ENCODE measurements around the gene KIAA1328. TPM values are rescaled to one million over a fixed set of nuclear protein-coding genes. Genes with fewer than 3 reads are reported as not detected.

The KIAA1328 gene
- polyA plus RNA-seq, 1 donor (not counting 4 experiments of a cell fraction or from before 2014, with no cell fraction given): 5.5 TPM

DNA sequence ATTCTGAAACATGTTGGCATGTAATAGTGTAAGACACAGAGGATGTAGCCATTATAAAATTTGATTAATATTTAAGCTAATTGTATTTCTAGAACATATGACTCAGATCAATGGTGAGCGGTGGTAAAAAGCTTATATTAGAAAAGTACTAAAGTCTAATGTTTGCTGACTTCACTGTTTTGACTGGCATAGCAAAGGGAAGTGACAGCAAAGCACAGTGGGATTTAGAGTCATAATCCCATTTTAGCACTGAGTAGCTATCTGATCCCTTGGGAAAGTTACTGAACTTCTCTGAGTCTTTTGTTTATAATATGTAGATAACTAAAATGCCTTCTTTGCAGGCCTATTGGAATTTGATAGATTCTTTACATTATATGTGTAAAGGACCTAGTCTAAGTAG lies 60.4 kb downstream of the KIAA1328 start:
- no peaks in the 10 kb centered on the region for H3K9me1 ChIP-seq (ENCODE audit: control insufficient read depth, extremely low read depth, insufficient read depth, low read length)
- H3K4me2 ChIP-seq (ENCODE audit: control insufficient read depth, extremely low read depth, insufficient read depth, low read depth, low read length): no peak overlapping the region
- dilution Hi-C loops (cut with MboI; ENCODE audit: extremely low pct_ligation_motif_present, low sequenced_read_pairs): no loop called here
- H3K36me3 ChIP-seq (ENCODE audit: control insufficient read depth in 2 of 2, extremely low read depth in 1 of 2, insufficient read depth in 2 of 2, low read length in 2 of 2): no peaks in the 10 kb centered on the region
- H3K9ac ChIP-seq (ENCODE audit: control insufficient read depth, extremely low read depth, insufficient read depth, low read length): no peak overlapping the region
- no peaks in the 10 kb centered on the region for H4K20me1 ChIP-seq (ENCODE audit: control insufficient read depth, extremely low read depth, insufficient read depth, low read length)
- no peak overlapping the region for H3K27ac ChIP-seq (ENCODE audit: control insufficient read depth, insufficient read depth, low read length)
- no peaks in the 10 kb centered on the region for H3K79me2 ChIP-seq (ENCODE audit: control insufficient read depth, insufficient read depth, low read length)
- H3K27me3 ChIP-seq (ENCODE audit: control insufficient read depth, extremely low read depth, insufficient read depth, low read length): no peaks in the 10 kb centered on the region
- no peak overlapping the region for H3K4me3 ChIP-seq (ENCODE audit: control insufficient read depth in 2 of 3, extremely low read depth in 1 of 3, insufficient read depth in 2 of 3, low read depth in 1 of 3, low read length in 3 of 3)
- H3K9me3 ChIP-seq (ENCODE audit: control insufficient read depth, low read depth, low read length): no peaks in the 10 kb centered on the region
- TF ChIP-seq EZH2 (IDR thresholded peaks at IDR 0.05; ENCODE audit: low read length): no peak
- TF ChIP-seq, protein P1, sequence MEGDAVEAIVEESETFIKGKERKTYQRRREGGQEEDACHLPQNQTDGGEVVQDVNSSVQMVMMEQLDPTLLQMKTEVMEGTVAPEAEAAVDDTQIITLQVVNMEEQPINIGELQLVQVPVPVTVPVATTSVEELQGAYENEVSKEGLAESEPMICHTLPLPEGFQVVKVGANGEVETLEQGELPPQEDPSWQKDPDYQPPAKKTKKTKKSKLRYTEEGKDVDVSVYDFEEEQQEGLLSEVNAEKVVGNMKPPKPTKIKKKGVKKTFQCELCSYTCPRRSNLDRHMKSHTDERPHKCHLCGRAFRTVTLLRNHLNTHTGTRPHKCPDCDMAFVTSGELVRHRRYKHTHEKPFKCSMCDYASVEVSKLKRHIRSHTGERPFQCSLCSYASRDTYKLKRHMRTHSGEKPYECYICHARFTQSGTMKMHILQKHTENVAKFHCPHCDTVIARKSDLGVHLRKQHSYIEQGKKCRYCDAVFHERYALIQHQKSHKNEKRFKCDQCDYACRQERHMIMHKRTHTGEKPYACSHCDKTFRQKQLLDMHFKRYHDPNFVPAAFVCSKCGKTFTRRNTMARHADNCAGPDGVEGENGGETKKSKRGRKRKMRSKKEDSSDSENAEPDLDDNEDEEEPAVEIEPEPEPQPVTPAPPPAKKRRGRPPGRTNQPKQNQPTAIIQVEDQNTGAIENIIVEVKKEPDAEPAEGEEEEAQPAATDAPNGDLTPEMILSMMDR (optimal IDR thresholded peaks at IDR 0.05 in 1 of 3, IDR thresholded peaks at IDR 0.05 in 1 of 3, conservative IDR thresholded peaks at IDR 0.05 in 1 of 3; ENCODE audit: extremely low read depth in 1 of 3, insufficient read depth in 2 of 3, low read length in 3 of 3): no peak
- FAIRE-seq (no peak), DNase-seq (ENCODE audit: low read depth, low spot score) (no peak)
- H3K4me1 ChIP-seq (ENCODE audit: control insufficient read depth, extremely low read depth, insufficient read depth, low read length): no peaks in the 10 kb centered on the region
- H2AFZ ChIP-seq (ENCODE audit: control insufficient read depth, low read length): no peak overlapping the region

- FAIRE-seq: no peak
- no peak overlapping the region for H2AFZ ChIP-seq (ENCODE audit: control insufficient read depth, low read length)
These were observed 60.8 kb downstream of the KIAA1328 start for GRCh38 chr18:36889742-36890141.

More at GRCh38 chr18:36889742-36890141, 60.8 kb downstream of the KIAA1328 start:
- H3K4me3 ChIP-seq (ENCODE audit: control insufficient read depth in 2 of 3, extremely low read depth in 1 of 3, insufficient read depth in 2 of 3, low read depth in 1 of 3, low read length in 3 of 3): no peak overlapping the region
- H3K4me1 ChIP-seq (ENCODE audit: control insufficient read depth, extremely low read depth, insufficient read depth, low read length): no peaks in the 10 kb centered on the region
- H3K27ac ChIP-seq (ENCODE audit: control insufficient read depth, insufficient read depth, low read length): no peak overlapping the region
- H3K27me3 ChIP-seq (ENCODE audit: control insufficient read depth, extremely low read depth, insufficient read depth, low read length): no peaks in the 10 kb centered on the region
- H3K36me3 ChIP-seq (ENCODE audit: control insufficient read depth in 2 of 2, extremely low read depth in 1 of 2, insufficient read depth in 2 of 2, low read length in 2 of 2): no peaks in the 10 kb centered on the region
- no peak for DNase-seq (ENCODE audit: low read depth, low spot score)
- no peaks in the 10 kb centered on the region for H3K9me1 ChIP-seq (ENCODE audit: control insufficient read depth, extremely low read depth, insufficient read depth, low read length)
- H4K20me1 ChIP-seq (ENCODE audit: control insufficient read depth, extremely low read depth, insufficient read depth, low read length): no peaks in the 10 kb centered on the region
- dilution Hi-C loops (cut with MboI; ENCODE audit: extremely low pct_ligation_motif_present, low sequenced_read_pairs): no loop called here
- no peak overlapping the region for H3K4me2 ChIP-seq (ENCODE audit: control insufficient read depth, extremely low read depth, insufficient read depth, low read depth, low read length)
- TF ChIP-seq, protein P1 (optimal IDR thresholded peaks at IDR 0.05 in 1 of 3, IDR thresholded peaks at IDR 0.05 in 1 of 3, conservative IDR thresholded peaks at IDR 0.05 in 1 of 3; ENCODE audit: extremely low read depth in 1 of 3, insufficient read depth in 2 of 3, low read length in 3 of 3): no peak
- no peak for TF ChIP-seq EZH2 (IDR thresholded peaks at IDR 0.05; ENCODE audit: low read length)
- no peaks in the 10 kb centered on the region for H3K79me2 ChIP-seq (ENCODE audit: control insufficient read depth, insufficient read depth, low read length)
- no peaks in the 10 kb centered on the region for H3K9me3 ChIP-seq (ENCODE audit: control insufficient read depth, low read depth, low read length)
- no peak overlapping the region for H3K9ac ChIP-seq (ENCODE audit: control insufficient read depth, extremely low read depth, insufficient read depth, low read length)
